Fibroblast of mammary gland (primary cell): ENCODE results near the gene IER3IP1.
"Not testable (repeated sequence)": the region's sequence is repeated elsewhere in the genome, so short reads cannot be mapped to it uniquely, and the experiment has no call there.

ENCODE experiments used
- DNase-seq: peaks from one replicate; pipeline ENCODE4 v3.0.0-alpha.2; 2010; ENCODE audit warnings: low read depth
- H3K4me3 ChIP-seq: 2 replicates; pipeline ENCODE4 v1.5.1; 2011; ENCODE audit warnings: low read depth, mild to moderate bottlenecking, low read length, moderate library complexity; ENCODE audit not compliant: control insufficient read depth
- TF ChIP-seq, protein P1 (sequence below): conservative IDR thresholded peaks from 2 replicates; pipeline ENCODE4 v1.5.1; 2011; ENCODE audit warnings: low read depth, low read length, inconsistent platforms; ENCODE audit not compliant: control insufficient read depth, insufficient read depth

IER3IP1 gene

DNA sequence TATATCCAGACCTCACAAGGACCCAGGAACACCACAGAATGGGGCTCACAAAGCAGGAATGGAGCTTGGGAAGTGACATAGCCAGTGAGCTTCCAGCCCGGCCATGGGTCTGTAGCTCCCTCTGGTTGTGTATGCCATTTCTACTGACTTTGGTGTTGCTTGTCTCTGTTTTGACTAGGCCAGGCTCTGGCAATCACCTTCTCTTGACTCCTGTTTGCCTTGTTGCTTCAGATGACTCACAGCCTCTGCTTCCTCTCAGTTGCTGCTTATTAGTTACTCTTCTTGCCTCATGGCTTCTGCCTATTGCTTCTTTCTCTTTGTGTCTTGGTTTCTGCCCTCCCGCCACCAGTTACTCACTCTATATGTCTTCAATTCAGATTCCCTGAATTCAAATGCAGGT, 15.8 kb upstream of the IER3IP1 start:
- peak; percentile 50 for DNase-seq
- TF ChIP-seq, protein P1, sequence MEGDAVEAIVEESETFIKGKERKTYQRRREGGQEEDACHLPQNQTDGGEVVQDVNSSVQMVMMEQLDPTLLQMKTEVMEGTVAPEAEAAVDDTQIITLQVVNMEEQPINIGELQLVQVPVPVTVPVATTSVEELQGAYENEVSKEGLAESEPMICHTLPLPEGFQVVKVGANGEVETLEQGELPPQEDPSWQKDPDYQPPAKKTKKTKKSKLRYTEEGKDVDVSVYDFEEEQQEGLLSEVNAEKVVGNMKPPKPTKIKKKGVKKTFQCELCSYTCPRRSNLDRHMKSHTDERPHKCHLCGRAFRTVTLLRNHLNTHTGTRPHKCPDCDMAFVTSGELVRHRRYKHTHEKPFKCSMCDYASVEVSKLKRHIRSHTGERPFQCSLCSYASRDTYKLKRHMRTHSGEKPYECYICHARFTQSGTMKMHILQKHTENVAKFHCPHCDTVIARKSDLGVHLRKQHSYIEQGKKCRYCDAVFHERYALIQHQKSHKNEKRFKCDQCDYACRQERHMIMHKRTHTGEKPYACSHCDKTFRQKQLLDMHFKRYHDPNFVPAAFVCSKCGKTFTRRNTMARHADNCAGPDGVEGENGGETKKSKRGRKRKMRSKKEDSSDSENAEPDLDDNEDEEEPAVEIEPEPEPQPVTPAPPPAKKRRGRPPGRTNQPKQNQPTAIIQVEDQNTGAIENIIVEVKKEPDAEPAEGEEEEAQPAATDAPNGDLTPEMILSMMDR = no peak
- no peak overlapping the region for H3K4me3 ChIP-seq

DNA sequence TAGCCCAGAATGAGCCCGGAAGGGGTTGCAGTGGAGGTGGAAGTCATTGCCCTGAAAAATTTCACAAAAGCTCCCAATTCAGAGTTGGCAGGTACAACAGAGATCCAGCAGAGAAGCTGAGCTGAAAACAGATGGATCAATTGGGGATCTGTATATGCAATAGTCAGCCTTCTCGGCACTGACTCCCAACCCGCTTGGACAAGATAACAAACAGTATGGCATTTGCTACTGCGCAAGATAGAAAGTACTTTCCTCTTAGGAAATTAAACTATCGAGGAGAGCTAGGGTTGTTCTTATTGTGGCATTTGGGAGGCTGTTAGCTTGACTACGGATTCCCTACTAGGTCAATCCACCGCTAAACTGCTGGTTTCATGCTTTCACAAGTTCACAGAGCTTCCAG, 11.6 kb upstream of the IER3IP1 start:
- TF ChIP-seq, protein P1 = no peak
- H3K4me3 ChIP-seq = no peak overlapping the region
- DNase-seq = no peak

DNA sequence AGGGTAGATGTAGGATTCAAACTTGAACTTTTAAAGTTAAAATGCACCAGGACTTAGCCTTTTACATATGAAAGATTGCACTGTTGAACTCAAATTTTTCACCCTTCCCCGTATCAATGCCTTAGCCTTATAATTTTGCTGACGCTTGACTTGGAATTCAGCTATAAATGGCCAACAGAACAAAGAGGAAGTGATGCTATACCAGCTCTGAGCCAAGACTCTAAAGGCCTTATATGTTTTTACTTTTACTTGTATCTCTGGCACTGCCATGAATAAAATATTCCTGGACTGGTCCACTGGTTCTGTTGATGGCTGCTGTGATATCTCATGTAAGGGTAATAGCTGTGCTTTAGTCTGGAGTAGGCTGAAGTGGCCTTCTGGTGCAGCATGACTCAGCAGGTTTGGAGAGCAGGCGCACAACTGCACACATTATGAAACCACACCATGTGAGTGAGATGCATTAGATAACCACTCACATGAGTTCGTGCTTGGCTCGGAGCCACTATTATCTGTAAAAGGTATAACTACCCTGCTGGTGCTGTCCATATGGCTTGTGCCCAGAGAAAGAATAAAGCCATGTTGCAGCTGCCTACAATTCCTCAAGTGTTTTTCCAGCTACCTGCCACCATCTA, 8.4 kb upstream of the IER3IP1 start:
- DNase-seq = peak; percentile 53
- no peak overlapping the region for H3K4me3 ChIP-seq
- TF ChIP-seq, protein P1 = no peak

DNA sequence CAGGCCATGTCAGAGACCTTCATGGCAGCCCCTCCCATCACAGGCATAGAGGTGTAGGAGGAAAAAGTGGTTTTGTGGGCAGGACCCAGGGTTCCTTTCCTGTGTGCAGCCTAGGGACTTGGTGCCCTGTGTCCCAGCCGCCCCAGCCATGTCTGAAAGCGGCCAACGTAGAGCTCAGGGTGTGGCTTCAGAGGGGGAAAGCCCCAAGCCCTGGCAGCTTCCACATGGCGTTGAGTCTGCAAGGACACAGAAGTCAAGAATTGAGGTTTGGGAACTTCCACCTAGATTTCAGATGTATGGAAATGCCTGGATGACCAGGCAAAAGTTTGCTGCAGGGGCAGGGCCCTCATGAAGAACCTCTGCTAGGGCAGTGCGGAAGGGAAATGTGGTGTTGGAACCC, 6.0 kb upstream of the IER3IP1 start:
- DNase-seq = not testable (repeated sequence)

DNA sequence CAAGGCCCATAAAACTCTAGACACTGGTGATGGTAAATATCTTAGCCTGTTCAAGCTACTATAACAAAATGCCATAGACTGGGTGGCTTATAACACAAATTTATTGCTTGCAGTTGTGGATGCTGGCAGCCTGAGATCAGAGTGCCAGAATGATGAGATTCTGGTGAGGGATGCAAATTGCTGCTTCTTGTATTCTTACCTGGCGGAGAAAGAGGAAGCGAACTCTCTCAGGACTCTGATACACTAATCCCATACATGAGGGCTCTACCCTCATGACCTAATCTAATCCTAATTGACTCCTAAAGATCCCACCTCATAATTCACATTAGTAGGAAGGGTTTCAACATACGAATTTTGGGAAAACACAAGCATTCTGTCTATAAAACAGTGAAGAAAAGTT, 4.6 kb upstream of the IER3IP1 start:
- DNase-seq = no peak
- no peak overlapping the region for H3K4me3 ChIP-seq
- TF ChIP-seq, protein P1 = no peak

More for the DNA sequence above, 6.0 kb upstream of the IER3IP1 start:
- not testable (repeated sequence) for H3K4me3 ChIP-seq

DNA sequence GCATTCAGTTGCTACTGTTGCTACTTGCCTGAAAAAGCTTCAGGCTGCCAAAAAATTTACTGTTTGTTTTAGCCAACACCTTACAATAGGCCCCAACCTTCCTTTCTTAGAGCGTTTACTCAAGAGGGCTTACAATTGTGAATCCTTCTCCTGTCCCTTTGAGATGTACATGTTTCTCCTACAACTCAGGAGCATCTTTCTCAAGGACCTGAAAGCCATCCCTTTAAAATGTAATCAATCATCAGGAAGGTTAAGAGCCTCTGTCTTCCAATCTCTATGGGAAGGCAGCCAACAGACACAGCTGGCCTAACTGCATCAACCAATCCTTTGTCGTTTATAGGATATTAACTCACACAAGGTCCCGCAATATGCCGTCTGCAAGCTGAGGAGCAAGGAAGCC, 3.4 kb upstream of the IER3IP1 start:
- TF ChIP-seq, protein P1 = no peak
- H3K4me3 ChIP-seq = no peak overlapping the region
- DNase-seq = peak; percentile 6

DNA sequence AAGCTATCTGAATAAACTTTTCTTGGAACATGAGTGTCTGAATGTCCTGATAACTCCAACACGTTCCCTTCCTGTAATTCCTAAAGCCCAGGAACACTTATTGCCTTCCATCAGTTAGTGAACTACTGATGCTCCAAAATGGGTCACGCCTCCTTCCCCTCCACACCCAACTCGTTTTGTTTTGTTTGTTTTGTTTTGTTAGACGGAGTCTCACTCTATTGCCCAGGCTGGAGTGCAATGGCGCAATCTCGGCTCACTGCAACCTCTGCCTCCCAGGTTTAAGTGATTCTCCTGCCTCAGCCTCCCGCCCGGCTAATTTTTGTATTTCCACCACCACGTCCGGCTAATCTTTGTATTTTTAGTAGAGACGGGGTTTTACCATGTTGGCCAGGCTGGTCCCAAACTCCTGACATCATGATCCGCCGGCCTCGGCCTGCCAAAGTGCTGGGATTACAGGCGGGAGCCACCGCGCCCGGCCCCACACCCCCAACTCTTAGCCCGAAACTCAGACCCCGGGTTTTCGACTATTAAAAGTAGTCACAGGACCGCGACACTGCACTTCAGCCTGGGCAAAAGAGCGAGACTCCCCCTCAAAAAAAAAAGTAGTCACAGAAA, 774 bp downstream of the IER3IP1 start:
- TF ChIP-seq, protein P1 = no peak
- H3K4me3 ChIP-seq = peak overlapping the region; percentile 93
- no peak for DNase-seq
